HG03439 (cell line): ENCODE results near the gene CD82.

Source experiments
- ATAC-seq: cut with Tn5 transposase; IDR thresholded peaks from one replicate; pipeline ENCODE4 v1.9.1; 2021; ENCODE audit warnings: mild to moderate bottlenecking, moderate library complexity; ENCODE audit not compliant: unreplicated experiment

Gene CD82, protein sequence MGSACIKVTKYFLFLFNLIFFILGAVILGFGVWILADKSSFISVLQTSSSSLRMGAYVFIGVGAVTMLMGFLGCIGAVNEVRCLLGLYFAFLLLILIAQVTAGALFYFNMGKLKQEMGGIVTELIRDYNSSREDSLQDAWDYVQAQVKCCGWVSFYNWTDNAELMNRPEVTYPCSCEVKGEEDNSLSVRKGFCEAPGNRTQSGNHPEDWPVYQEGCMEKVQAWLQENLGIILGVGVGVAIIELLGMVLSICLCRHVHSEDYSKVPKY

GRCh38 chr11:44565211-44565952 lies at the start of gene CD82:
Gene CD82, plus strand, starts transcription at chr11:44565663. Its CDS starts 29,000 bp downstream, at chr11:44594663.
- peak; percentile 78 for ATAC-seq

- no peak for ATAC-seq
Observed at GRCh38 chr11:44516688-44517507, 48.6 kb upstream of the CD82 start.

DNA sequence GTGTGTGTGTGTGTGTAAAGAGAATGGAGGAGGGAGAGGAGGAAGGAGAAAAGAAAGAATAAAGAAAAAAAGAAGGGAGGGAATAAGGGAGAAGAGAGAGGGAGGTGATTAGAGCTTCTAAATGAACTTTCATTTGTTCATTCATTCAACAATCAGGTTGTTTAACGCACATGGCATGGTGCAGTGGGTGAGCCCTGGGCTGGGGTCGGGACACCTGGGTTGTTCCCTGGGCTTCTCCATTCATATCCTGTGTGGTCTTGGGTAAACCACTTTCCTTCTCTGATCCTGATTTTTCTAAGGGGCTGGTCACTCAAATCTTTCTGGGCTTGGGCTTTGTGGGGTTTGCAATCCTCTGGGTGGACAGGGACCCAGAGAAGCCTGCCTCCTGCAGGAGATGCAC lies 47.9 kb upstream of the CD82 start:
- ATAC-seq: no peak

GRCh38 chr11:44518968-44519550 lies 46.4 kb upstream of the CD82 start:
- no peak for ATAC-seq

DNA sequence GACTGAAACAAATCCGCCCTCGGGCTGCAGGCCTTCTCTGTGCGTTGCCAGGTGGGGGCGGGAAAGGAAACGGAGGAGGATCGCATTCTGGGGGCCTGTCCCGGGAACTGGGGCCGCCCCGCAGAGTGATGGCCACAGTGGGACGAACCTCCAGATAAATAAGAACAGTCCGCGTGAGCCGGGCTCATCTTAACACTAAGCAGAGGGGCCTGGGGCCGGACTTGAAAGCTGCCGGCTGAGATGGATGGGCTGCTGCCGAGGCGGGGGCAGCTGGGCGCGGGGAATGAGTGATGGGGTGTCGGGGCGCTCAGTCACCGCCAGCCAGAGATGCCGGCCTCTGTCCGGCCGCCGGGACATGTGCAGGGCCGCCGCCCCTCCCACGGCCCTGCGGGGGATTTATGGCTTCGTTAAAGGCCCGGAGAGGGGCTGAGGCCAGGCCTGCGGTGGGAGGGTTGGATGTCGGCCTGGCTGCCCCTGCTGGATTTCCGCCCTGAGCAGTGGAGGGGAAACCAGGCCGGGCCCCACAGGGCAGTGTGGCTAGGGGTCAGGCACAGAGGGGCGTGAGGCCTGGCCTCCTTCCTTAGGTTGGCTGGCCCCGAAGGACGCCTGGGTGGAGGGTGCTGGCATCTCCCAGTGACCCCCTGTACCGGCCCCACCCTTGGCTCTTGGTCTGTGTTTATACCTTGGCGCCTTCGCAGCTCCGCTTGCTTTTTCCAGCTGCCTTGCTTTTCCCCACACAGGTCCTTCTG lies 45.3 kb upstream of the CD82 start:
- ATAC-seq: no peak

GRCh38 chr11:44521148-44521547 lies 44.3 kb upstream of the CD82 start:
- no peak for ATAC-seq

- no peak for ATAC-seq
Observed at GRCh38 chr11:44522294-44522693, 43.2 kb upstream of the CD82 start.

GRCh38 chr11:44524346-44524745 lies 41.1 kb upstream of the CD82 start:
- ATAC-seq: no peak

GRCh38 chr11:44524751-44525201 lies 40.7 kb upstream of the CD82 start:
- ATAC-seq: no peak

GRCh38 chr11:44525473-44526252 lies 39.8 kb upstream of the CD82 start:
- ATAC-seq: no peak

- no peak for ATAC-seq
Observed at GRCh38 chr11:44526438-44526837, 39.0 kb upstream of the CD82 start.

DNA sequence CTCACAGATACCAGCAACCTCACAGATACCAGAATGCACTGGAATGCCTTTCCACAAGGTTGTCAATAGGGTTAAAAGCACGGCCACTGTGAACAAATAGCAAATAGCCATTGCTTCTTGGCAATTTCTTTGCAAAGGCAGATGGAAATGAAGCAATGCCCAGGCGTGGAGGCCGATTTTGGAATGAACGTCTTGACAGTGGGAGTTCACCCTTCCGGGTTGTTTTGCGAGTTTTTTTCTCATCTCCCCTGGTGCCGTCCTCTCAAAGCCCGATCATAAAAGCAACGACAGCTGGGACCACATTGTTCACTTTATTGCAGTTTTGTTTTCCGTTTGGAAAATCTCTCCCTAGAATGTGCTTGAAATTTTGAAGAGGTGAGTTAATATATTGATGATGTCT lies 38.0 kb upstream of the CD82 start:
- no peak for ATAC-seq

DNA sequence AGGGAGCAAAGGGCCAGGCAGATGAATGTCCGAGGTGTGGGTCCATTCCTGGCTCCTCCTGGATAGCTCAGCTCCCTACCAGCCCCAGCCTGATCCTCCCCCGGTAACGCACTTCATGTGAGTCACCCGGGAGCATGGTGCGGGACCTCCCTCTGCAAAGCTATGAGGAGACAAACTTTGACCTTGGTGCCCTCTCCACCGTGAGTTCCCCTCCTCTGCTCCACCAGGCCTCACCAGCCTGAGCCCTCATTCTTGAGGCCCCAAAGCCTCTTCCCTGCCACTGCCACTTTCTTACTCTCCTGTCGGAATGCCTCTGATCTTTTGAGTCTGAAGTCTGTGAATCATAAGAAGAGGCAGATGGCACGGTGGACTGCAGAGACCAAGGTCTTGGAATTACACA lies 37.4 kb upstream of the CD82 start:
- no peak for ATAC-seq

- no peak for ATAC-seq
Observed at GRCh38 chr11:44528581-44528980, 36.9 kb upstream of the CD82 start.

GRCh38 chr11:44529895-44530412 lies 35.5 kb upstream of the CD82 start:
- ATAC-seq: no peak

DNA sequence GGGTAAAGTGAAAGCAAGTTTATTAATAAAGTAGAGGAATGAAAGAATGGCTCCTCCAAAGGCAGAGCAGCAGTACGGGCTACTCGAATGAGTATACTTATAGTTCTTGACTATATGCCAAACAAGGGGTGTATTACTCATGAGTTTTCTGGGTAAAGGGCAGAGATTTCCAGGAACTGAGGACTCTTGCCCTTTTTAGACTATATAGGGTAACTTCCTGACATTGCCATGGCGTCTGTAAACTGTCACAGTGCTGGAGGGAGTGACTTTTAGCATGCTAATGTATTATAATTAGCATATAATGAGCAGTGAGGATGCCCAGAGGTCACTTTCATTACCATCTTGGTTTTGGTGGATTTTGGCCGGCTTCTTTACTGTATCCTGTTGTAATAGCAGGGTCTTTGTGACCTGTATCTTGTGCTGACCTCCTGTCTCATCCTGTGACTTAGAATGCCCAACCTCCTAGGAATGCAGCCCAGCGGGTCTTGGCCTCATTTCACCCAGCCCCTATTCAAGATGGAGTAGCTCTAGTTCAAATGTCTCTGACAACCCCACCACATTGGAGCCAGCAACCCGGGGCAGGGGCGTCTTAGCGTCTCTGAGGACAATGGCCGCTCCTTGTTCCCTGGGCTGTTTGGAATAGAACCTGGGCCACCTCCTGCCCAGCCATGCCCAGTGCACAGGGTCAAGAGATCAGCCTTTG lies 34.9 kb upstream of the CD82 start:
- ATAC-seq: no peak

DNA sequence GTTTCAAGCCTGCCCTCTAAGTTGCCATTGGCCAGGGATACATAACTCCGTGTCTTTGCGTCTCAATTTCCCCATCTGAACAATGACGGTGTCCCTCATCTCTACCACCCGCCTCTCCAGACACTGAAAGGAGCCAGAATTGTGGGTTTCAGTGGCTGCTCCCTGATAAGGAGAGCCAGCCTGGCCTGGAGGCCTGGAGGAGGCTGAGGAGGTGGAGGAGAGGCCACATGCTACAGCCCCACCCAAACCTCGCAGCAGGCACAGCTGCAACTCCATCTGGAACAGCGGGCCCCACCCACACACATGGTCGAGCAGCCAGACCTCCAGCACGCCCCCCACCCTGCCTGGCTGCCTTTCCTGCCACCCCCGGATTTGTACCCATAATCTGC lies 34.4 kb upstream of the CD82 start:
- ATAC-seq: no peak

DNA sequence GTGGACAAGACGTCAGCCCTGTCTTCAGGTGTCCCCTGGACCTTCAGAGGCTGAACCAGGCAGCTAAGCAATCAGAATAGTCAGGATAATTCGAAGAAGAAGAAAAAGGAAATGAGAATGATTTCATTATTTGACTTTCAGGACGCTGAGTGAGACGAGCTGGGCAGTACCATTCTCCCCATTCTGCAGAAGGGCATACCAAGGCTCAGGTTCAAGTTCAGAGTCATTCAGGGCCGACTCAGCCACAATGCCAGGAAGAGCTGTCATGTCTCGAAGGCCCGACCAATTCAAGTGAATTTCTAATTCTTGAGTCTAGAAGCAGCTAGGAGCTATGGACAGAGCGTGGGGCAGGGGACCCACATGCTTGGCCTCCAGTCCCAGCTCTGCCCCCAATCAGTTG lies 33.8 kb upstream of the CD82 start:
- ATAC-seq: no peak

GRCh38 chr11:44532809-44533208 lies 32.7 kb upstream of the CD82 start:
- ATAC-seq: no peak
